ENCODE data around the gene AQP1. TPM values are rescaled to one million over a fixed set of nuclear protein-coding genes. Genes with fewer than 3 reads are reported as not detected.

Gene AQP1
- total RNA-seq, 2 experiments from 2014 or later, result not detected

DNA sequence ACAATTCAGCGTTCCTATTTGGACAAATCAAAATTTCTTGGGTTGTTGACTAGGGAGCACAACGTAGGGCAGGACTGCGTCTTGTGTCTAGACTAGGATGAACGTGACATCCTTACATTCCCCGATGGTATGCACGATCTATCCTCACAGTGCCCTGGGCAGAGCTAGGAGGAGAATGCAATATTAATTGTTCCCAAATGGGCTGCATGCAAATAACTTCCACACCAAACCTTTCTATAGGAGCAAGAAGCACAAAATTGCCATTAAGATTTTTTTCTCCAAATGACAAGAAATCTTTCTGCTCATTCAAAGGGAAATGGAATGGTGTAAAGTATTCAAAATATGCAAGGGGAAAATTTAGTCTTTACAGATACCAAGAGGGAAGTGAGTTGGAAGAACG is 21.4 kb upstream of the AQP1 start:
- POLR2A ChIA-PET, result no interaction called here
- intact Hi-C loops (cut with micrococcal nuclease; ENCODE audit: unreplicated experiment), result no loop called here
- TF ChIP-seq, protein P1, sequence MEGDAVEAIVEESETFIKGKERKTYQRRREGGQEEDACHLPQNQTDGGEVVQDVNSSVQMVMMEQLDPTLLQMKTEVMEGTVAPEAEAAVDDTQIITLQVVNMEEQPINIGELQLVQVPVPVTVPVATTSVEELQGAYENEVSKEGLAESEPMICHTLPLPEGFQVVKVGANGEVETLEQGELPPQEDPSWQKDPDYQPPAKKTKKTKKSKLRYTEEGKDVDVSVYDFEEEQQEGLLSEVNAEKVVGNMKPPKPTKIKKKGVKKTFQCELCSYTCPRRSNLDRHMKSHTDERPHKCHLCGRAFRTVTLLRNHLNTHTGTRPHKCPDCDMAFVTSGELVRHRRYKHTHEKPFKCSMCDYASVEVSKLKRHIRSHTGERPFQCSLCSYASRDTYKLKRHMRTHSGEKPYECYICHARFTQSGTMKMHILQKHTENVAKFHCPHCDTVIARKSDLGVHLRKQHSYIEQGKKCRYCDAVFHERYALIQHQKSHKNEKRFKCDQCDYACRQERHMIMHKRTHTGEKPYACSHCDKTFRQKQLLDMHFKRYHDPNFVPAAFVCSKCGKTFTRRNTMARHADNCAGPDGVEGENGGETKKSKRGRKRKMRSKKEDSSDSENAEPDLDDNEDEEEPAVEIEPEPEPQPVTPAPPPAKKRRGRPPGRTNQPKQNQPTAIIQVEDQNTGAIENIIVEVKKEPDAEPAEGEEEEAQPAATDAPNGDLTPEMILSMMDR (conservative IDR thresholded peaks at IDR 0.05; ENCODE audit: low read length), result no peak
- no peak for TF ChIP-seq EZH2phosphoT487 (IDR thresholded peaks at IDR 0.05; ENCODE audit: borderline replicate concordance, low read depth, low read length)

DNA sequence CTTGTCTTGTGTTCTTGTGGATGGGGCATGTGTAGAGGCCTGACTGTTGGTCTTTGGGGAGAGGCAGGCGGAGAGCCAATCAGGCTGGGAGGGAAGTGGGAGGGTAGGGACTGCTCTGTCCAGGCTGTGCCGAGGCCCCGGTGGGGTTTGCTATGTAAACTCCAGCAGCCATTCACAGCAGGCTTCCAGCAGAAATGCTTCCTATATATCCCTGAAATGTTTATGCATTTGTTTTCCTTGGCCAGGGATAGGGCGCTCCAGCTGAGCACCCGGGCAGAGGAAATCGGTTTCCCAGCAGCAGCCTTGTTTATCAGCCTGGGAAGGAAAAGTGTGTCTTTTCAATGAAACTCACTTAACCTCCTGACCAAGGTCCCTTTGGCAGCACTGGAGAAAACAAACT is 18.3 kb upstream of the AQP1 start:
- CTCF ChIA-PET (ENCODE audit: unreplicated experiment), result no interaction called here
- H3K4me3 ChIP-seq (ENCODE audit: low read depth, low read length, poor library complexity, severe bottlenecking), result no peak overlapping the region
- BruUV-seq (replicated peaks), result no TSS peak

More for the DNA sequence above, 21.4 kb upstream of the AQP1 start:
- Histone ChIP-seq H3K36me3 (ENCODE audit: insufficient read depth, low read length) (no peaks in the 10 kb centered on the region), H3K4me3 (ENCODE audit: low read depth, low read length, poor library complexity, severe bottlenecking) (no peak overlapping the region), H3K79me2 (ENCODE audit: insufficient read depth, low read depth, low read length) (no peaks in the 10 kb centered on the region), H3K9me2 (ENCODE audit: insufficient read depth, low read length) (no peaks in the 10 kb centered on the region), H3K4me2 (ENCODE audit: low read length) (no peak overlapping the region), H2AFZ (ENCODE audit: low read length) (no peak overlapping the region), H3K9me3 (ENCODE audit: low read length) (no peaks in the 10 kb centered on the region), H4K20me1 (ENCODE audit: insufficient read depth, low read length) (no peaks in the 10 kb centered on the region), H3K27ac (ENCODE audit: low read depth, low read length, poor library complexity, severe bottlenecking) (no peak overlapping the region), H3K4me1 (ENCODE audit: insufficient read depth, low read length, poor library complexity, severe bottlenecking) (no peaks in the 10 kb centered on the region)
- BruUV-seq (replicated peaks), result no TSS peak
- no peak for DNase-seq (ENCODE audit: low spot score)
- CTCF ChIA-PET (ENCODE audit: unreplicated experiment), result no interaction called here

DNA sequence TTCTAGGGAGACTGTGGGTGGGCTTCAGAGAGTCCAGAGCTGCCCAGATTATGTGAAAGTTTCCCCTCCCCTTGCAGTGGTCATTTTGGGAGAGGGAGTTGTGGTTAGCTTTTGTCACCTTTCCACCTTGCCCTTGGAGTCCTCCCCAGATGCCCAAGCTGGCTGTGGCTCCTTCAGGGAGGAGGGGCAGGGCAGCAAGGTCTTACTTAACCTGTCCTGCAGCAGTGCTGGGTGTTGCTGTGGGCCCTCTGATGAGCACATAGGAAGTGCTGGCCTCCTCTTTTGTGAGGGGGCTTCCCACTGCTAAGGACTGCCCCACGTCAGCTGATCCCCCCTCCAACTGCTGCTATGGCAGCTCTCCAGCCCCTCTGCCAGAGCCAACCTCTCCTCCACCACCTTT is 17.6 kb upstream of the AQP1 start:
- POLR2A ChIA-PET, result no interaction called here

More for the DNA sequence above, 18.3 kb upstream of the AQP1 start:
- intact Hi-C loops (cut with micrococcal nuclease; ENCODE audit: unreplicated experiment), result no loop called here
- H3K36me3 ChIP-seq (ENCODE audit: insufficient read depth, low read length), result no peaks in the 10 kb centered on the region
- H3K9me3 ChIP-seq (ENCODE audit: low read length), result no peaks in the 10 kb centered on the region
- no peak overlapping the region for H3K27ac ChIP-seq (ENCODE audit: low read depth, low read length, poor library complexity, severe bottlenecking)
- no peak overlapping the region for H2AFZ ChIP-seq (ENCODE audit: low read length)
- no peaks in the 10 kb centered on the region for H4K20me1 ChIP-seq (ENCODE audit: insufficient read depth, low read length)
- H3K4me1 ChIP-seq (ENCODE audit: insufficient read depth, low read length, poor library complexity, severe bottlenecking), result no peaks in the 10 kb centered on the region
- no peak for DNase-seq (ENCODE audit: low spot score)
- TF ChIP-seq EZH2phosphoT487 (IDR thresholded peaks at IDR 0.05; ENCODE audit: borderline replicate concordance, low read depth, low read length), result no peak
- TF ChIP-seq, protein P1 (conservative IDR thresholded peaks at IDR 0.05; ENCODE audit: low read length), result no peak
- no peak overlapping the region for H3K4me2 ChIP-seq (ENCODE audit: low read length)
- H3K9me2 ChIP-seq (ENCODE audit: insufficient read depth, low read length), result no peaks in the 10 kb centered on the region
- H3K79me2 ChIP-seq (ENCODE audit: insufficient read depth, low read depth, low read length), result no peaks in the 10 kb centered on the region
- POLR2A ChIA-PET, result no interaction called here

More for the DNA sequence above, 17.6 kb upstream of the AQP1 start:
- H3K36me3 ChIP-seq (ENCODE audit: insufficient read depth, low read length), result no peaks in the 10 kb centered on the region
- no peaks in the 10 kb centered on the region for H3K79me2 ChIP-seq (ENCODE audit: insufficient read depth, low read depth, low read length)
- H3K27ac ChIP-seq (ENCODE audit: low read depth, low read length, poor library complexity, severe bottlenecking), result no peak overlapping the region
- BruUV-seq (replicated peaks), result no TSS peak
- no peaks in the 10 kb centered on the region for H3K9me3 ChIP-seq (ENCODE audit: low read length)
- H2AFZ ChIP-seq (ENCODE audit: low read length), result no peak overlapping the region
- no peaks in the 10 kb centered on the region for H4K20me1 ChIP-seq (ENCODE audit: insufficient read depth, low read length)
- TF ChIP-seq, protein P1 (conservative IDR thresholded peaks at IDR 0.05; ENCODE audit: low read length), result no peak
- H3K4me2 ChIP-seq (ENCODE audit: low read length), result no peak overlapping the region
- no peaks in the 10 kb centered on the region for H3K4me1 ChIP-seq (ENCODE audit: insufficient read depth, low read length, poor library complexity, severe bottlenecking)
- no peak overlapping the region for H3K4me3 ChIP-seq (ENCODE audit: low read depth, low read length, poor library complexity, severe bottlenecking)
- H3K9me2 ChIP-seq (ENCODE audit: insufficient read depth, low read length), result no peaks in the 10 kb centered on the region
- intact Hi-C loops (cut with micrococcal nuclease; ENCODE audit: unreplicated experiment), result no loop called here
- no peak for DNase-seq (ENCODE audit: low spot score)
- CTCF ChIA-PET (ENCODE audit: unreplicated experiment), result no interaction called here

Data from OCI-LY7 (cell line).